ENCODE results near the gene HEPN1. TPM values are rescaled to one million over a fixed set of nuclear protein-coding genes. Genes with fewer than 3 reads are reported as not detected.

HEPN1 gene
- total RNA-seq, 2 donors from 2014 or later = not detected

DNA sequence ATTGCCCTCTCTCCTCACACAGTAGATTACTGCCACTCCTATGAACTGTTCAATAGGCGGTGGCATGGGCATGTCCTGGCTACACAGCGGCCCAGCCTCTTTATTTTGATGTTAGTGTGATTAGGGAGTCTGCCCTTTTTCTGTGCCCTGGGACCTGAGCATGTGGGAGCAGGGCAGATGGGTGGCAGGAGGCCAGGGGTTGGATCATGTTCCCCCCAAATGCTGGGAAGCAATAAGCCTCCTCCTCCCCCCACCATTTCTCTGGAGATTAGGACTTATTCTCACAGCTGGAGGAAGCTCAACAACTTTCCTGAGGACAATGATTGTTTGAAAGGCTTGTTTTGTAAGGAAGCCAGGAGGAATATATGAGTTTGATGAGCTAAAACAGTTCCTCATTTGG is 848 bp downstream of the HEPN1 start:
- 95 to 100% methylated on average over 2 of the region's 2 CpGs for WGBS, 2 donors
- no peak for DNase-seq
- Histone ChIP-seq H3K27me3 (no peaks in the 10 kb centered on the region), H3K4me1 (peaks cover 9% of the 10 kb centered on the region), H3K9me3 (no peaks in the 10 kb centered on the region), H3K4me3 (no peak overlapping the region), H3K27ac (no peak overlapping the region), H3K36me3 (replicated peaks in 1 of 2; ENCODE audit: insufficient read depth in 1 of 2, low read depth in 2 of 2) (no peaks in the 10 kb centered on the region)
- TF ChIP-seq POLR2A (IDR thresholded peaks at IDR 0.05) = no peak
- TF ChIP-seq, protein P1, sequence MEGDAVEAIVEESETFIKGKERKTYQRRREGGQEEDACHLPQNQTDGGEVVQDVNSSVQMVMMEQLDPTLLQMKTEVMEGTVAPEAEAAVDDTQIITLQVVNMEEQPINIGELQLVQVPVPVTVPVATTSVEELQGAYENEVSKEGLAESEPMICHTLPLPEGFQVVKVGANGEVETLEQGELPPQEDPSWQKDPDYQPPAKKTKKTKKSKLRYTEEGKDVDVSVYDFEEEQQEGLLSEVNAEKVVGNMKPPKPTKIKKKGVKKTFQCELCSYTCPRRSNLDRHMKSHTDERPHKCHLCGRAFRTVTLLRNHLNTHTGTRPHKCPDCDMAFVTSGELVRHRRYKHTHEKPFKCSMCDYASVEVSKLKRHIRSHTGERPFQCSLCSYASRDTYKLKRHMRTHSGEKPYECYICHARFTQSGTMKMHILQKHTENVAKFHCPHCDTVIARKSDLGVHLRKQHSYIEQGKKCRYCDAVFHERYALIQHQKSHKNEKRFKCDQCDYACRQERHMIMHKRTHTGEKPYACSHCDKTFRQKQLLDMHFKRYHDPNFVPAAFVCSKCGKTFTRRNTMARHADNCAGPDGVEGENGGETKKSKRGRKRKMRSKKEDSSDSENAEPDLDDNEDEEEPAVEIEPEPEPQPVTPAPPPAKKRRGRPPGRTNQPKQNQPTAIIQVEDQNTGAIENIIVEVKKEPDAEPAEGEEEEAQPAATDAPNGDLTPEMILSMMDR (IDR thresholded peaks at IDR 0.05) = no peak
- ATAC-seq = no peak
- intact Hi-C loops (cut with DNase I) = no loop called here

GRCh38 chr11:124920356-124920755 is 1.3 kb downstream of the HEPN1 start:
- ATAC-seq = no peak
- no peak overlapping the region for H3K27ac ChIP-seq

DNA sequence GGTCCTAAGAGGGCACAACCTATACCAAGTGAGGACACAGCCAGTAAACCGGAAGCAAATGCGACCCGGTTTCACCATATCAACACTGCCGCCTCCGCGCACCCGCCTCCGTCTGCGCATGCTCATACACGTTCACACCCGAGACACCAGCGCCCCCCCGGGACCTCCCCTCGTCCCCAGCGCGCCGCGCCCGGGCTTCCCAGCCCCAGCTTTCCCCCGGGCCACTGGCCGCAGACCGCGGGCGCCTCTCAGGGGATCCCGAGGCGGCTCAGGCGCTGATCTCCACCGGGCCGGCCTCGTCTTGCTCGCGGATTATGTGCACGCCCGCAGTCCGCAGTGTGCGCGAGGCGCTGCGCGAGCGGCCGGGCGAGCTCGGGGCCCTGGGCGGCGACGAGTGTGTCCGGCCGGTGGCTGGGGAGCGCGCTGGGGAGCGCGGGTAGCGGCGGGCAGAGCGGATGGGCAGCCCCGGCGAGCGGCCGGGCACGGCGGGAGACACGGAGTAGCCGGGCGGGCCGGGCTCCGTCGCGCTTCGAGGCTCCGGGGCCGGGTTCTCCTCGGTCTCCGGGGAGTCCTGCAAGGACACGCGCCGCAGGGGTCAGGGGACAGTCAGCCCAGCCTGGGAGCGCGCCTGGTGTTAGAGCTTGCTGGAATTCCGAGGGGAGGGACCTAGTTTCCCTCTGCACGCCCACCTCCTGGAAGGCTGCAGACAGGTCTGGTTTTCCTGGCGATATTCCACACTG is 2.0 kb downstream of the HEPN1 start:
- WGBS, 2 donors = 10 to 19% methylated on average over 15 to 79 of the region's 82 CpGs
- TF ChIP-seq, protein P1 (IDR thresholded peaks at IDR 0.05) = no peak
- TF ChIP-seq POLR2A (IDR thresholded peaks at IDR 0.05) = no peak
- H3K27ac ChIP-seq = peak overlapping the region in 2 of 4 donors; percentile 26
- H3K4me1 ChIP-seq = peaks cover 9% of the 10 kb centered on the region
- no peaks in the 10 kb centered on the region for H3K9me3 ChIP-seq
- intact Hi-C loops (cut with DNase I) = no loop called here
- no peak overlapping the region for H3K4me3 ChIP-seq
- H3K27me3 ChIP-seq = no peaks in the 10 kb centered on the region
- ATAC-seq (peak; percentile 54), DNase-seq (peak; percentile 45 to 70 (median 62))
- H3K36me3 ChIP-seq (replicated peaks in 1 of 2; ENCODE audit: insufficient read depth in 1 of 2, low read depth in 2 of 2) = no peaks in the 10 kb centered on the region

More at GRCh38 chr11:124920356-124920755, 1.3 kb downstream of the HEPN1 start:
- no peak for DNase-seq
- H3K4me1 ChIP-seq = peaks cover 9% of the 10 kb centered on the region
- 93 to 97% methylated on average over 4 to 5 of the region's 5 CpGs for WGBS, 2 donors
- H3K4me3 ChIP-seq = no peak overlapping the region
- H3K36me3 ChIP-seq (replicated peaks in 1 of 2; ENCODE audit: insufficient read depth in 1 of 2, low read depth in 2 of 2) = no peaks in the 10 kb centered on the region
- no peaks in the 10 kb centered on the region for H3K9me3 ChIP-seq
- intact Hi-C loops (cut with DNase I) = no loop called here
- H3K27me3 ChIP-seq = no peaks in the 10 kb centered on the region
- TF ChIP-seq, protein P1 (IDR thresholded peaks at IDR 0.05) = no peak
- TF ChIP-seq POLR2A (IDR thresholded peaks at IDR 0.05) = no peak

- no peak for ATAC-seq
- intact Hi-C loops (cut with DNase I) = no loop called here
- Histone ChIP-seq H3K27me3 (no peaks in the 10 kb centered on the region), H3K4me1 (peaks cover 9% of the 10 kb centered on the region), H3K36me3 (replicated peaks in 1 of 2; ENCODE audit: insufficient read depth in 1 of 2, low read depth in 2 of 2) (no peaks in the 10 kb centered on the region), H3K9me3 (no peaks in the 10 kb centered on the region), H3K27ac (no peak overlapping the region), H3K4me3 (no peak overlapping the region)
- 79 to 81% methylated on average over 4 of the region's 4 CpGs for WGBS, 2 donors
- no peak for TF ChIP-seq POLR2A (IDR thresholded peaks at IDR 0.05)
- TF ChIP-seq, protein P1 (IDR thresholded peaks at IDR 0.05) = no peak
- no peak for DNase-seq
These were observed 3.8 kb downstream of the HEPN1 start for GRCh38 chr11:124922831-124923230.

GRCh38 chr11:124923296-124923695 is 4.2 kb downstream of the HEPN1 start:
- DNase-seq = no peak
- Histone ChIP-seq H3K27ac (no peak overlapping the region), H3K36me3 (replicated peaks in 1 of 2; ENCODE audit: insufficient read depth in 1 of 2, low read depth in 2 of 2) (no peaks in the 10 kb centered on the region), H3K27me3 (no peaks in the 10 kb centered on the region), H3K4me3 (no peak overlapping the region), H3K4me1 (peaks cover 9% of the 10 kb centered on the region), H3K9me3 (no peaks in the 10 kb centered on the region)
- no peak for ATAC-seq
- TF ChIP-seq POLR2A (IDR thresholded peaks at IDR 0.05) = no peak
- TF ChIP-seq, protein P1 (IDR thresholded peaks at IDR 0.05) = no peak
- intact Hi-C loops (cut with DNase I) = no loop called here
